Endothelial cell of umbilical vein (primary cell): Measurements from ENCODE around the gene CPZ. TPM values are rescaled to one million over a fixed set of nuclear protein-coding genes. Genes with fewer than 3 reads are reported as not detected.

ENCODE experiments used
- BruUV-seq: library from RNA; stranded (reverse); fragments of 400-500 nt; replicated peaks from 2 replicates; lab custom pipeline; 2021; lab: Mats Ljungman, UMichigan
- CTCF ChIA-PET: fragments of 300-600, 350-600 bp; sonication (Branson Sonifier 250); formaldehyde crosslinking; loops from one replicate; lab custom pipeline; 2021; ENCODE audit warnings: antibody characterized with exemption, inconsistent platforms; lab: Charles Lee
- POLR2A ChIA-PET: fragments of 300-600, 350-600 bp; sonication (Branson Sonifier 250); formaldehyde crosslinking; loops from one replicate; lab custom pipeline; 2021; ENCODE audit warnings: antibody characterized with exemption, inconsistent platforms; lab: Charles Lee
- DNase-seq: peaks from one replicate; pipeline ENCODE4 v3.0.0-alpha.2; 2011; ENCODE audit warnings: low read depth, low spot score
- FAIRE-seq: peaks from 2 replicates; lab custom pipeline; 2011; peaks lifted over from hg19 to GRCh38; lab: Jason Lieb, UNC
- H2AFZ ChIP-seq: 2 replicates; pipeline ENCODE4 v1.6.0; 2012; ENCODE audit warnings: low read depth, low read length, control low read depth, inconsistent platforms
- H3K27ac ChIP-seq: 2 replicates; pipeline ENCODE4 v1.5.1; 2011; ENCODE audit warnings: low read depth, mild to moderate bottlenecking, control low read depth, low read length, moderate library complexity; ENCODE audit not compliant: insufficient read depth
- H3K27me3 ChIP-seq, 2 experiments: 2 replicates each; pipeline versions ENCODE4 v1.6.0 to v1.6.1; 2011; ENCODE audit warnings: low read length in 2 of 2, mixed read lengths in 1 of 2; ENCODE audit not compliant: control insufficient read depth in 2 of 2, insufficient read depth in 2 of 2
- H3K36me3 ChIP-seq, 2 experiments: 2 replicates in 1 of 2; 3 replicates in 1 of 2; pipeline ENCODE4 v1.5.1; 2011; ENCODE audit warnings: low read length in 2 of 2, mild to moderate bottlenecking in 1 of 2, moderate library complexity in 1 of 2; ENCODE audit not compliant: control insufficient read depth in 2 of 2, insufficient read depth in 2 of 2; ENCODE audit errors: extremely low read depth in 1 of 2
- H3K4me1 ChIP-seq: 3 replicates; pipeline ENCODE4 v1.5.1; 2011; ENCODE audit warnings: mild to moderate bottlenecking, low read length; ENCODE audit not compliant: control insufficient read depth, insufficient read depth; ENCODE audit errors: extremely low read depth
- H3K4me2 ChIP-seq: 2 replicates; pipeline ENCODE4 v1.6.1; 2011; ENCODE audit warnings: low read length, control low read depth, mixed read lengths; ENCODE audit not compliant: insufficient read depth
- H3K4me3 ChIP-seq, 3 experiments: fragments of 200-600 bp in 1 of 3; sonication (generic), shearing (Covaris generic) in 1 of 3; replicated peaks in 1 of 3; 2 replicates each; pipeline ENCODE4 v1.5.1; 2011 to 2016; ENCODE audit warnings: control low read depth in 3 of 3, low read length in 3 of 3, mild to moderate bottlenecking in 2 of 3, inconsistent platforms in 1 of 3, low read depth in 1 of 3, moderate library complexity in 1 of 3; ENCODE audit not compliant: insufficient read depth in 1 of 3
- H3K79me2 ChIP-seq: 2 replicates; pipeline ENCODE4 v1.6.0; 2012; ENCODE audit warnings: low read length, inconsistent platforms; ENCODE audit not compliant: control insufficient read depth, insufficient read depth
- H3K9ac ChIP-seq: replicated peaks from 2 replicates; pipeline ENCODE3; 2011; ENCODE audit warnings: low read length, control low read depth; ENCODE audit not compliant: insufficient read depth; ENCODE audit errors: extremely low read depth
- H3K9me1 ChIP-seq: replicated peaks from 3 replicates; pipeline ENCODE4 v1.6.0; 2011; ENCODE audit warnings: mild to moderate bottlenecking, low read length; ENCODE audit not compliant: control insufficient read depth, insufficient read depth; ENCODE audit errors: extremely low read depth
- H3K9me3 ChIP-seq: replicated peaks from 2 replicates; pipeline ENCODE4 v1.5.1; 2012; ENCODE audit warnings: low read length, inconsistent platforms; ENCODE audit not compliant: control insufficient read depth, insufficient read depth
- H4K20me1 ChIP-seq: replicated peaks from 2 replicates; pipeline ENCODE3; 2011; ENCODE audit warnings: mild to moderate bottlenecking, low read length; ENCODE audit not compliant: control insufficient read depth, insufficient read depth; ENCODE audit errors: extremely low read depth
- CTCF ChIP-seq, 2 donors: IDR thresholded peaks; 1 replicate in 1 of 2; 2 replicates in 1 of 2; pipeline ENCODE4 v1.5.1; 2011; ENCODE audit warnings: low read length in 2 of 2, mild to moderate bottlenecking in 2 of 2, moderate library complexity in 2 of 2, control low read depth in 1 of 2, inconsistent platforms in 1 of 2, low read depth in 1 of 2; ENCODE audit not compliant: insufficient read depth in 1 of 2; ENCODE audit errors: extremely low read depth in 1 of 2
- EZH2 ChIP-seq: IDR thresholded peaks from 2 replicates; pipeline ENCODE4 v1.6.1; 2012; ENCODE audit warnings: borderline replicate concordance, low read depth, mild to moderate bottlenecking, moderate library complexity, low read length, inconsistent platforms; ENCODE audit not compliant: severe bottlenecking
- FOS ChIP-seq: IDR thresholded peaks from 2 replicates; pipeline ENCODE4 v1.6.1; 2011; ENCODE audit warnings: mild to moderate bottlenecking, low read length, moderate library complexity, borderline replicate concordance; ENCODE audit not compliant: insufficient read depth
- JUN ChIP-seq: IDR thresholded peaks from 2 replicates; pipeline ENCODE4 v1.6.1; 2011; ENCODE audit warnings: borderline replicate concordance, low read depth; ENCODE audit not compliant: insufficient read length, insufficient read depth
- MYC ChIP-seq: IDR thresholded peaks from one replicate; pipeline ENCODE4 v1.6.1; 2011; ENCODE audit warnings: mild to moderate bottlenecking, low read depth, low read length
- dilution Hi-C: fragments of 300-500 bp; cut with MboI; formaldehyde crosslinking; loops from one replicate; pipeline ENCODE4 v1.15.0; 2019; ENCODE audit warnings: low sequenced_read_pairs; ENCODE audit not compliant: extremely low pct_ligation_motif_present
- intact Hi-C: fragments of 100-400 bp; cut with micrococcal nuclease; formaldehyde crosslinking; loops from one replicate; pipeline ENCODE4 v1.10.0; 2022
- polyA plus RNA-seq, 4 experiments: library from polyadenylated mRNA; depleted of rRNA in 3 of 4; stranded (reverse) in 3 of 4; unstranded in 1 of 4; fragments of >200 nt; gene quantifications; 2 replicates each; pipeline versions ENCODE4 v1.2.1 to v1.2.3, GENCODE V29; 2011 to 2012; ENCODE audit warnings: missing spikeins in 1 of 4
- total RNA-seq: library from RNA; stranded (reverse); gene quantifications from 2 replicates; pipeline ENCODE4 v1.2.3, GENCODE V29; 2021

The CPZ gene
- total and polyA plus RNA-seq, 2 donors (not counting 3 experiments of a cell fraction or from before 2014, with no cell fraction given) = not detected

GRCh38 chr4:8615921-8616787 is 23.6 kb downstream of the CPZ start:
- intact Hi-C loops (no loop called here), dilution Hi-C loops (no loop called here)
- Histone ChIP-seq H3K36me3 (no peaks in the 10 kb centered on the region), H3K4me3 (no peak overlapping the region), H3K27ac (no peak overlapping the region), H3K4me1 (no peaks in the 10 kb centered on the region), H3K79me2 (no peaks in the 10 kb centered on the region), H3K4me2 (no peak overlapping the region), H2AFZ (no peak overlapping the region), H3K27me3 (no peaks in the 10 kb centered on the region), H3K9me1 (no peaks in the 10 kb centered on the region), H3K9ac (no peak overlapping the region), H3K9me3 (no peaks in the 10 kb centered on the region), H4K20me1 (no peaks in the 10 kb centered on the region)
- DNase-seq (no peak), FAIRE-seq (no peak)
- BruUV-seq = no TSS peak
- no peak for TF ChIP-seq CTCF (IDR thresholded peaks at IDR 0.05; ENCODE audit: extremely low read depth in 1 of 2, insufficient read depth in 1 of 2, low read depth in 1 of 2, low read length in 2 of 2)
- no peak for TF ChIP-seq MYC
- no peak for TF ChIP-seq FOS
- TF ChIP-seq EZH2 = no peak
- no peak for TF ChIP-seq JUN
- ChIA-PET CTCF (interaction anchor here (1.2 kb wide), 1 partner anchor 9 kb away, joined by 4 read pairs; no protein-coding TSS in a partner anchor), POLR2A (no interaction called here)
